ENCODE measurements around the gene CFAP20. TPM values are rescaled to one million over a fixed set of nuclear protein-coding genes. Genes with fewer than 3 reads are reported as not detected.

CFAP20 gene
- polyA plus RNA-seq, 1 donor = 48.9 TPM

DNA sequence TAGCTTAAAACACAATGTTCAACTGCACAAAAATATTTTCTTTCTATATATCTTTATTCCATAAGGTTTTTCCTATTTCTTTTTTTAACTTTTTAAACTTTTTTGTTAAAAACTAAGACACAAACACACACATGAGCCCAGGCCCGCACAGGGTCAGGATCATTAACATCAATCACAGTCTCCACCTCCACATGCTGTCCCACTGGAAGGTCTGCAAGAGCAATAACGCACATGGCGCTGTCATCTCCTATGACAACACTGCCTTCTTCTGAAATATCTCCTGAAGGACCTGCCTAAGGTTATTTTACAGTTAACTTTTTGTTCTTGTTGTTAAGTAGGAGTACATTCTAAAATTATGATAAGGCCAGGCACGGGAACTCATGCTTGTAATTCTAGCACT is 4.1 kb downstream of the CFAP20 start:
- DNase-seq (ENCODE audit: low read depth) = no peak

DNA sequence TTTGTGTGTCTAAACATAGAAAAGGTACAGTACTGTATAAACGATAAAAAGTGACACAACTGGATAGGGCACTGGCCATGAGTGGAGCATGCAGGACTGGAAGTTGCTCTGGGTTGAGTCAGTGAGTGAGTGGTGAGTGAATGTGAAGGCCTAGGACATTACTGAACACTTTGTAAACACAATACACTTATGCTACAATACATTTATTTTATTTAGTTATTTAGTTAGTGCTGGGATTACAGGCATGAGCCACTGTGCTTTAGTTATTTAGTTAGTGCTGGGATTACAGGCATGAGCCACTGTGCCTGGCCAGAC is 4.6 kb downstream of the CFAP20 start:
- DNase-seq (ENCODE audit: low read depth) = no peak

DNA sequence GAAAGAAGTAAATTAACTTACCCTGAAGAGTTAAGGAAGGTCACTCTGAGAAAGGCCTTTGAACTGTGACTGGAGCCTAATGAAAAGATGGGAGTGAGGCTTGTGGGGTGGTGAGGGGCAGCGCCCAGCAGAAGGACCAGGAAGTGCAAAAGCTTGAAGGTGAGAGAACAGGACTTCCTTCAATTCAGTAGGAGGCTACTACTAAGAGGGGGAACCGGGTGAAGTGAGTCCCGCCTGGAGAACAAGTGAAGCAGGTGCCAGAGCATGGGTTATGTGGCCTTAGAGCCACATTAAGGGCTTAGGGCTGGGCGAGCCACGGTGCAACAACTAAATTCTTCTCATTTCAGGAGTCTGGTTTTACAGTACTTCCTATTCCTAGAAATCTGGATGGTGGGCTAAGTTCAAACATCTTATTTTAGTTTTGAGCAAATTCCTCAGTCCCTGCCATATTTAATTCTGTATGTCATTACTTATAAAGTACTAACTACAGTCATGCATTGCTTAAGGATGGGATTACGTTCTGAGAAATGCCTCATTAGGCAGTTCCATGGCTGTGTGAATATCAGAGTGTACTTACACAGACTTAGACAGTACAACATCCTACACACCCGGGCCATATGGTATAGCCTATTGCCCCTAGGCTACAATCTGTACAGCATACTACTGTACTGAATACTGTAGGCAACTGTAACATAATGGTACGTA is 5.1 kb downstream of the CFAP20 start:
- no peak for DNase-seq (ENCODE audit: low read depth)

DNA sequence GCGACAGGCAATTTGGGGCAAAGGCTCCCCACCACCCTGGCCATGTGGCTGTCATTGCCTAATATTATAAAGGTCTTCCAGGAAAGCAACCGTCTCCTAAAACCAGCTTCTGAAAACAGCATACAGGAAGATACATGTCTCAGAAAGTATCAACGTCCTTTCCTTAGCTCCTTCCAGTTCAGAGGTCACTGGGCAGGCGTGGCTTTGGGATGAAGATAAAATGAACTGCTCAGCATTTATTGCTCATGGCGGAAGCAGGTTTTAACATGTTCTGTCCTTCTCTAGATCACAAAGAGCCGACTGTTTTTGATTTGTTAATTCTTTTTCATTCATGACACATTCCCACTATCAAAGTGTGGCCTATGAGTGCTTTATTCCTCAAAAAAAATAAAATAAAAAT is 8.0 kb downstream of the CFAP20 start:
- no peak for DNase-seq (ENCODE audit: low read depth)

DNA sequence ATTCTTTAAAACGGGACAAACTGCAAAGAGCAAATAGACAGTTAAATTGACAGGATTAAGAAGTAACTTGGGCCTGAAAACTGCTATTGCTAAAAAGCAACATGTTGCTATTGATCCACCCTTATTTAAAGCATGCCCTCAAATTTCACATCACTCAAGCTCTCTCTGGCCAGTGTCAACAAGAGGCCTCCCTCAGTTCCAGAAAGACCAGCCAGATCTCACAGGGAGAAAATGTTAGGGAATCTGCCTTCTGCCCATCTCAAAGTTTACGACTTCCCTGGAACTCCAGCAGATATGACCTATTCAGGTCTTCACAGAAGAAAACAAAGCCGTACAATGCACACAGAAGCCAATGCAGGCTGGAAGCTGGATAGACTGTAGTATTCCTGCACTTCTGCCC is 8.9 kb downstream of the CFAP20 start:
- DNase-seq (ENCODE audit: low read depth) = no peak

DNA sequence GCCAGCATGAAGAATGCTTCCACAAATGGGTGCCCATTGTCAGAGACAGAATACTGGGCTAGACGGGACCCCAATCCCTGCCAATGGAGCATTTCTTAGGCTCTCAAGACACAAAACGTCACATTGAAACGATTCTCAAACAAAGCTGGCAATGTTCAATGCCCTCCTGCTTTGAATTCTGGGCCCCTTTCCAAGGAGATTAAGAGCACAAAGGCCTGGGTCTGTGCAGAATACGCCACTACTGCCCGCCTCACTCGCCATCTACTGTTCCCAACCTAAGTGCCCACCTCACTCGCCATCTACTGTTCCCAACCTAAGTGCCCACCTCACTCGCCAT is 9.7 kb downstream of the CFAP20 start:
- no peak for DNase-seq (ENCODE audit: low read depth)

DNA sequence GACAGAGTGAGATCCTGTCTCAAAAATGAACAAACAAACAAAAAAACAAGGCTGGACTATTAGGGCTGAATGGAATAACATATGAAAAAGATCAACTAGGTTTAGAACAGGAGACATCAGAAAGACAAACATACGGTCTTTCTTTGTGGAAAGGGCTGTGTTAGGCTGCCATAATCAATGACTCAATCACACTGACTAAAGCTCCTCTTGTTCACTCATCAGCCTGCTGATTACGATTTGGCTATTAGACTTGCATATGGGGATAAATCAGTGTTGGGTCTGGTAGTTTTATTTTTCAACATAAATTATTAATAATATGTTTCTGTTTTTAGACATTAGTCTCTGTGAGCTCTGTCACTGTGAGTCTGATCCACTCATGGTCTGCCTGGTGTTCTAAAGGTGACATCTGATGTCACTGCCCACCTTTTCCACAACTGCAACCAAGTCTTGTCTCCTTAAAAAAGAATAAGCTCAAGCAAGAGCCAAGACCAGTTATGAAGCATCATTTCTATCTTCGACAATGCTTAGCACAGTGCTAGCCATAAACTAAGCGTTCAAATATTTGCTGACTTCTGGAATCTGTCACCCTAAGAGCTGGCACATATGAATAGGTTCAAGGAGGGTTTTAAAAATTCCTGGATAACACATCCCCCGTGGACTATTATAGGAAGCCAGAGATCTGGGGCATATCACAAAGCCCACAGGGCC is 10.2 kb downstream of the CFAP20 start:
- DNase-seq (ENCODE audit: low read depth) = no peak

DNA sequence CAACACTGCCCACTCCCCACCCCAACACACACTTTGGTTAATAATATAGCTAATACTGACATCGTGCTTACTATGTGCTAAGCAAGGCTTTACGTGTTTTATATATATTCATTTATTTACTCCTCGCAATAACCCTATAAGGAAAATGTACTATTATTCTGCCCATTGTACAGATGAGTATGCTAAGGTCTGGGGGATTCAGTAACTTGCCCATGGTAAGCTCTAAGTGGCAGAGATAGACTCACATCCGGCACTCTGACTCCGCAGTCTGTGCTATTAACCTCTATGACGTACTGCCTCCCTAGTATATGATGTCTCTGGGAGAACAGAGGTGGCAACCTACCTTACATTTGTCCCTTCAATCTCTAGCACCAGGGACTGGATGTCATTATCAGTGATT is 12.7 kb downstream of the CFAP20 start:
- DNase-seq (ENCODE audit: low read depth) = no peak

DNA sequence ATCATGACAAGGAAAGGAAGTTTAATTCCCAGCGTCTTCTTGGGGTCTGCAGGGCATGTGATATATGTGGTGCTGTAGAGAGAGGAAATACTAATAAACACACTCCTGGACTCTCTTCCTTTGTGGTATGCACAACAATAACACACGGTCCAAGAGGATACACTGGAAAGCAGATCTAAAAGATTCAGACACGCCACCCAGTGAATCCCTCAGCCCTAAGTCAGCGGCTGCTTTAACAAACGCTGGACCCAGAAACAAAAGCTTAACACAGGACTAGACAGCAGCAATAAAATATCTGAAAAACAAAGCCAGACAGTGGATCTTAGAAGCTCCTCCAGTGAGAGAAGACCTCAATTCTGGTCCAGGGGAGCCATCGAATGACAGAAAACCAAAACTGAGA is 13.1 kb downstream of the CFAP20 start:
- no peak for DNase-seq (ENCODE audit: low read depth)

DNA sequence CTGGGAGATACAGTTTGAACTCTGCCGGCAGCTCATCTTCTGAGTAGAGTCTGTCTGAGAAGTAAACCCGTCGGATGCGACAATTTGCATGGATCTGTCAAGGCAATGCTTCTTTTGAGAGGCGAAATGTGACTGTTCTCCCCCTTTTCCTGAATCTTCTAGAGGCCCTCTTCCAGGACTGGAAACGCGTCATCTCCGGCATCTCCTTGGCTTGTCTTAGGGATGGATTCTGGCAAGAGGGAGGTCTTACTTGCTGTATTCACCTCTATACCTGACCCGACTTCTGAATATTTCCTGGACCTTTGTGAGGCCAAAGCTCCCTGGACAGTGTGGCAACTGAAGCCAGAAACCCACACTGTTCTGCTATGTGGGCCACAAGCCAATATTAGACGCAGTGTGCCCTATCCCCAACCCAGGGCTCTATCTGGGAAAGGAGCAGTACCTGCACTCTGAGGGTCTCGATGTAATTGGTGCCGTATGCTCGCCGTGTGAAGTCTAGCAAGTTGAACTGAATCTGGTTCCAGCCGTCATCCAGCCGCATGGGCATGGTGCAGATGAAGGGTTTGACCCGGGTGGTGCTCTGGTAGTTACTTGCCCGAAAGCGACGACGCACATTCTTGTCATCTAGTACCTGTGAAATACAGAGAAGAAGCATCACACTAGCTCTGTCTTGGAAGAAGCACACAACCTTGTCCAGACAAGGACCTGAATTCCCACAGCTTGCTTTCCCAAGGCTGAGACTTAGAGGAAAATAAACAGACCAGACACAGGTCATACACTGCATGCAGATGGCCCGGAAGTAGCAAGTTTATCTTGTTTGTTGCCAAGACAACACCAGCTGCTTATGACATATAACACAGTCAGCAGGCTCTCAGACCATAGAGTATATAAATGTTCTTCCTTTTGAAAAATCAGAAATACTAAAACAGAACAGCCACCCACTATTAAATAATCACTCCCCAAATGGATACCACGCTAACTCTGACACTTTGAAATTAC is 14.1 kb downstream of the CFAP20 start:
- DNase-seq (ENCODE audit: low read depth) = no peak

DNA sequence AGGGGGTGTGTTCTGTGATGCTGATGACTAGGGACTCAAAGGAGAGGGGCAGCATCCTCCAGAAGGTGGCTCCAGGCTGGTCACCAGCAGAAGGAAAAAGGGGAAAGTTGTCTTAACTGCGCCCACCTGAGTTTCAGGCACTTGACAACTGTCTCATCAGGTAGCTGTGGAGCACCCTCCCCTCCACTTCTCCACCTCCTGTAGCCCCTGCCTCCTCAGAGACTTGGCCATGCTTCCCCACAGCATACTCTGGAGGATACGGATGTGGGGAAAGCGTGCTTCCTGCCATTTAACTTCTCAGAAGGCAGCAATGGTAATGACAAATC is 17.9 kb downstream of the CFAP20 start:
- DNase-seq (ENCODE audit: low read depth) = no peak

DNA sequence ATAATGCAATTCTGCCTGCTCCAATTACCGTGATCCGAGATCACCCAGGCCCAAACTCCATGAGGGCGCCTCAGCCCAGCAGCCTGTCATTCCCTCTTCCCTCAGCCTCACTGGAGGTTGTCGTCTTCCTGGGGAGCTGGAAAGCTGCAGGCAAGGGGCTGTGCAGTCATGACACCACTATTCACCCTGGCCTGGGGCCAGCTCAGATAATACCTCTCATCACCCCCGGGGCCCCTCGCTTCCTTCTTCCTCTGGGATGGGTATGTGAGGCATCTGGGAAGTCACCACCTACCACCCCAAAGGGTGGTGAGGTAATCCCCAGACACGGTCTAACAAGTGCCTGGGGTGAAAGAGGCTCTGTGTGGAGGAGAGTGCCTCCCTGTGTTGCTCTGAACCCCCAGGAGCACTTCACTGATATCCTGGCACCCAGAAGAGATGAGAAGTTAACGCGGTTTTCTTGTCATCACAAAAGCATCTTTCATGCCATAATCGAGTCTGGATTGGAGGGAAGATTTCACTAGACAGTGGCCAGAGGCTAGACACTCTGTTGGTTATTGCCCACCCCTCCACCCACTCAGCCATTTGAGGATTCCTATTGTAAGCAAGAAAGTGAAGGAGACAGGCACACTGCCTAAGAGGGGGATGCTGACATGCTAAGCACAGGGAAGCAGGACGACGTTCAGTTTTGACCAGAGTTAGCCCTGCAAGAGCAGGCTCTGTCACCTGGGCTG is 18.4 kb downstream of the CFAP20 start:
- DNase-seq (ENCODE audit: low read depth) = no peak

DNA sequence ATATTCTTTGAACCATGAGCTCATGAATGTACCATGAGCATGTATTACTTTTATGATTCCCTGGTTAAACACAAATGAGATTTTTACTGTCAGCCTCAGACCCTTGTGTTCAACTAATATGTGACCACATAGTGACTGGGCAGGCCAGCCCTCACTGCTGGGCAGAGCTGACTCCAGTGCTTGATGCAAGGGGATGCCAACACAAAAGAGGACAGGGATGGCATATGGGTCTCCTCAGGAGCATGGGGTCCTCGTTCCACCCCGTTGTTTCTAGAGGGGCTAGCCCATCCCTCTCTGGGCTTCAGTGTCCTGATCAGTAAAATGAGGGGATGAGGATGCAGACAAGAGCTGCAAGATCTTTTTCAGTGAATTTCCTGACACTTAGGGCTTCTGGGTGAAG is 19.3 kb downstream of the CFAP20 start:
- DNase-seq (ENCODE audit: low read depth) = no peak

DNA sequence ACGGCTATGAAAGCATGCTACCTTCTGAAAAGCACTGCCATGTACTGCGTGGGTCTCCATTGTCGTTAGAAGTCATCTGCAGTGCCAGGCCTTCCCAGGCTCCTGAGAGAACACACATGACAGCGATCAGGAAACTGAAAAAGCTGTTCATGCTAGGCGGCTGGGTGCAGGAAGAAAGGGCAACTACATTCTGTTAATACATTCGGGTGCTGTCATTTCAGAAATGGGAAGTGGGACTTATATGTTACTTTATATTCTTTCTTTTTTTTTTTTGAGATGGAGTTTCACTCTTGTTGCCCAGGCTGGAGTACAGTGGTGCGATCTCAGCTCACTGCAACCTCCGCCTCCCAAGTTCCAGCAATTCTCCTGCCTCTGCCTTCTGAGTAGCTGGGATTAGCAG is 19.9 kb downstream of the CFAP20 start:
- DNase-seq (ENCODE audit: low read depth) = no peak

DNA sequence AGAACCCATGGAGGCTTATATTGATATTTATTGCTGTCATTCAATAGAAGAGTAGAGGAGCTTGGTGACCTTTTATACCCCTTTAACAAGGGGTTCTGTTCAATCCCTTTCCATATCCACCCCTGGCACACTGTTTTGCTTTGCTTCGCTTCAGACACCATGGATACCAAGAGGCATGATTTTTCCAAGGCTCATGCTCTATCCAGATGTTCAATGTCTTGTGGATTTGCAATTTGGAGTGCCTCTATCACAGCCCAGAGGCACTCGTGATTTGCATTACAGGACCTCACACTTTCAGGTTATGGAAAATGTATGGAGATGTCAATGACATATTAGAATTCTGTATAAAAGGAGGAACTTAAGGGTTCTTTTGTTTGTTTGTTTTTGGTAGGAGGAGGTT is 21.5 kb downstream of the CFAP20 start:
- DNase-seq (ENCODE audit: low read depth) = no peak

DNA sequence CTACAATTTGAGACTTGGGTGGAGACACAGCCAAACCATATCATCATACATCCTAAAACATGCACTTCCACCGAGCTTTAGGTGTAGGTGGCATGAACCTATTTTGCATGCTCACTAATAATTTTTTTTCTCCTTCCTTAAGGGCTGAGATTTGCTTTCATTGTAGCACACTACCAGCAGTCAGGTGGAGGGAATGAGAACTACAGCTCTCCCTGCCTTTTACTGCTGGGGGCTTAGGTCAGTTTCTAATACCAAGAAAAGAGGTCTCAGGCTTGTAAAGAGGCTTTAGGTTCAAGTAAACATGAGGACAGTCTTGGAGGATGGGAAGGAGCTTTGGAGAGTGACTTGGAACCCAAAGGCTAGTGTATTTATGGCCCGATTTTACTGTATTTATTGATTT is 22.0 kb downstream of the CFAP20 start:
- no peak for DNase-seq (ENCODE audit: low read depth)

DNA sequence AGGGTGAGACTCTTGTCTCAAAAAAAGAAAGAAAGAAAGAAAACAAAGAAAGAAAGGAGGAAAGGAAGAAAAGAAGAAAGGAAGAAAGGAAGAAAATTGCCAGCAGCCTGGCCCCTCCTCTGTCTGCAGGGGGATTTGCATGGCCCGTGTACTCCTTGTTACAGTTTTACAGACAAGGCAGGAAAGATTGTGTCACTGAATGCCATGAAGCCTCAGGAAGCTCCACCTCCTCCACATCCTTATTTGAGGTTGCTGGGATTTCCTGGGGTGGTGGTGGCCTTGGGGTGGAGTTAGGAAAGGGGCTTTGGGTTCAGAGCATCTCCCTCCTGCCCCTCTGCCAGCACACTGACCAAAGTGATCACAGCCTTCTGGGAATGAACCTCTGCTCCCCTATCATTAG is 23.6 kb downstream of the CFAP20 start:
- DNase-seq (ENCODE audit: low read depth) = no peak

DNA sequence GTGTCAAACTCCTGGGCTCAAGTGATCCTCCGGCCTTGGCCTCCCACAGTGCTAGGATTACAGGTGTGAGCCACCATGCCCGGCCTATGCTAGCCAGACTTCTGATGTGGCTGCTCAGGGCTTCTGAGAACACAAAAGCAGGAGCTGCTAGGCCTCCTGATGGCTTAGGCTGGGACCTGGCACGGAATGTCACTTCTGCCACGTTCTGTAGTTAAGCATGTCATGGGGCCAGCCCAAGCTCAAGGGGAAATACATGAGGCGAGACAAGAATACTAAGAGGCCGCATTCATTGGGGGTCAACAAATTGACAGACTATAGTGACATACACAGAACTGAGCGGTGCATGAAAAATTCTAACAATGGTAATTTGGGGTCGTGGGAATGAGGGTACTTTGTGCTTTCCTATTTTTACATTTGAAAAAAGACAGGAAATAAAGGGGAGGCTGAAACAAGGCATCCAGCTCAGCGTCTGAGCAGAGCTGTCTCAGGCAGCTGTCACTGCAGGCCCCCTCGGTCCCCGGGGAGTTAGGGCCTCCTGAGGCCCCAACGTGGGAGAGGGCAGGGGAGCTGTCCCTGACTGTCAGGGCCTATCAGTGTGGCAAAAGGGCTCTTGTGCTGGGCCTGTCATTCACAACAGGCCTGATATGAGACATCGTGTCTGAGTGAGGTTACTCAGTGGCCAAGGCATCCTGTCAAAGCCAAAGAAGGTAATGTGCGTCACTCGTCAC is 26.4 kb downstream of the CFAP20 start:
- DNase-seq (ENCODE audit: low read depth) = no peak

DNA sequence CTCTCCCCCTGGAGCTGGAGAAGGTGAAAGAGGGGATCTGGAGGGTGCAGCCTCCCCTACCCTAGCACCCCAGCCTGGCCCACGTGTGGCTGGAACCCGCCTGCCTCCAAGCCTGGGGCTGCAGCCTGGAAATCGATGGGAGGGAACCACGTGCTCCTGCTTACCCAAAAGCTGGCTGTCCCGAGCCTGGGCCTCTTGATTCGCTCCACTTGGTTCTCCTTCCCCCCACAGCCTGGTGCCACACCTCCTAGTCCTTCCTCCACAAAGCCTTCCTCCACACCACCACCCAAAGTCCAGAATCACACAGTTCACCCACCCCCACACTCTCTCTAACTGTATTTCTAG is 29.3 kb downstream of the CFAP20 start:
- DNase-seq (ENCODE audit: low read depth) = no peak

DNA sequence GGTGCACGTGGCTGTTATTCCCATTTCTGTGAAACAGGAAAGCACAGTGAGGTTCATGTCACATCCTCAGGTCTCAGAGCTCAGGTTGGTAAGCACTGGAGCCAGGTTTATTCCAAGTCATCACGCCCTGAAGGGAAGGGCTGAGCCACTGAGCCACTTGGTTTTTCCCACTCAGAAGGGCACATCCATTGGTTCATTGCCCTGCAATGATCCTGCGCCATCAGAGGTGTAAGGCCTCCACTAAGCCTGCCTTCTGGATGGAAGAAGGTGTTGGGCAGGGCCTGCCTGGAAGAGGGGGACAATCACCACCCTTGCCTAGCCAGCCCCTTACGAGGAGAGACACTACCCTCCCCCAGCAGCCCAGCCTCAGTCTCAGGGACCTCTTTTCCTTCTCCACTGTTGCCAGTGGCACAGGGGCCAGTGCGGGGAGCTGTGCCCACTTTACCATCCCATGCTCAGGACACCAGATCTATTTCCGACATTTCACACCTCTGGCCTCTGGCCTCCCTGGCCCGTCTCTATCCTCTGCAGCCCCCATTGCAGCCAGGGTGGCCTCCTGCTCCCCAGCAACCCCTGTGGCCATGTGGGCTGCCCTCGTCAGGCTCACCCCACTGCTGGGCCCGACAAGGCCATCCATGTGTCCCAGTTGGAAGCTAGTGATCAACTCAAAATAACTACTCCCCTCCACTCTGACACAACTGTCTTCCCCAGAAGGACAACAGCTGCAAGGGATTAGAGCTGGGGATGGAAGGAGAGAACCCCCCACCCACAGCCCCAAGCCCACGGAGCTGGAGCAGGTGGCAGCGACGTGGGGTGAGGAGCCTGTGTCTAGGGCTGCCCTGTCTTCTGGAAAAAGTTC is 29.9 kb downstream of the CFAP20 start:
- no peak for DNase-seq (ENCODE audit: low read depth)

All from forelimb muscle (tissue), 1 donor.